Stimulated activated CD8-positive, alpha-beta memory T cell treated with anti-CD3 and anti-CD28 coated beads, Interleukin-2, amount 100 ng/mL, for 1 hour (primary cell): ENCODE measurements around the gene PHLDA2.

Source experiments
- DNase-seq, 2 donors: peaks; one replicate each; pipeline ENCODE4 v3.0.0-alpha.2; 2020; ENCODE audit warnings: low read depth in 2 of 2

The PHLDA2 gene

DNA sequence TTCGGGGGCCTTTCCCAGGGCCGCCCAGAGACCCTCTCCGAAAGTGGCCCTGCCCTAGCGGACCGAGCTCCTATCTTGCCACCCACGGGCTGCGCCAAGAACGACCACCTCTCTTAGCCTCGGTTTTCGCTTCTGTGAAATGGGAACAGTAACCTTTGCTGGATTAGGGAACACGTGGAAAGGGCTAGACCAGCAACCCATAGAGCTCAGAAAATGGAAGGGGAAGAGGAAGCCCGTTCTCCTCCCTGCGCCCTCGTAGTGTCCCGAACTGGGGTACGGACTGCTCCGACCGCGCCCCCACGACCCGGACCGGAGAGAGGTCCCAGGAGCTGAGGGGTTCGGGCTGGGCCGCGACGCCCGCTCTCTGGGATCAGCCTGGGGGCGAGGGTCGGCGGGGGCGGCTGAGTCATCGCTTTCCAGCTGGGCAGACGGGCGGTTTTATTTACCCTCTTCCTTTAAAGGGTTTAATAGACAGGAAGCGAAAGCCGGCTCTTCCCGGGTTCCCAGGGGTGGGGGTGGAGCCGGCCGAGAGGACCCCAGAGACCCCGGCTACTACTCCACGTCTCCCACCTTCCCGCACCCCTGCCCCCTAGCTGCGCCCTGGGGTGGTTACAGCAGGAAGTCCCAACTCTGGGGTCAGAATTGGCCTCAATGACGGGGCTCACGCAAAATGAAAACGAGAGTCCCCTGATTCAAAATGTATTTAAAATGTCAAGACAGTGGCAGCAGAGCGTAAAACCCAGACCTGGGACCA is 907 bp upstream of the PHLDA2 start:
- no peak for DNase-seq

DNA sequence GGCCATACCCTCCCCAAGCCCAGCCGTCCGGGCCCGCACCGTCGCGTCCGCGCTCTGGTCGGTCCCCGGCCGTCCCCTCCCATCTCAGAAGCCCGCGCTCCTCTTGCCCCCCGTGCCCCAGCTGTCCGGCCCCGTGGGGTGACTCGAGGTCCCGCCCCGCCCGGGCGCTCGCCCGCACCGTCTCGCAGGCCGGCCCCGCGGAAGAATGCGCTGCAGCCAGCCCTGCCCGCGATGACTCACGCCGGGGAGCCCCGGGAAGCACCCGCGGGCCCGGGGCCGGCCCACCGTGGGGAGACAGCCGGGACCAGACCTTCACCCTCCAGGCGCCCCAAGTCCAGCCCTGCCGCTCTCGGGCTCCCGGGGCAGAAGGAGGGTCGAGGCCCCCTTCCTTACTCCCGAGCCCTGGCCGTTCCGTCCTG is 320 bp upstream of the PHLDA2 start:
- DNase-seq = no peak

DNA sequence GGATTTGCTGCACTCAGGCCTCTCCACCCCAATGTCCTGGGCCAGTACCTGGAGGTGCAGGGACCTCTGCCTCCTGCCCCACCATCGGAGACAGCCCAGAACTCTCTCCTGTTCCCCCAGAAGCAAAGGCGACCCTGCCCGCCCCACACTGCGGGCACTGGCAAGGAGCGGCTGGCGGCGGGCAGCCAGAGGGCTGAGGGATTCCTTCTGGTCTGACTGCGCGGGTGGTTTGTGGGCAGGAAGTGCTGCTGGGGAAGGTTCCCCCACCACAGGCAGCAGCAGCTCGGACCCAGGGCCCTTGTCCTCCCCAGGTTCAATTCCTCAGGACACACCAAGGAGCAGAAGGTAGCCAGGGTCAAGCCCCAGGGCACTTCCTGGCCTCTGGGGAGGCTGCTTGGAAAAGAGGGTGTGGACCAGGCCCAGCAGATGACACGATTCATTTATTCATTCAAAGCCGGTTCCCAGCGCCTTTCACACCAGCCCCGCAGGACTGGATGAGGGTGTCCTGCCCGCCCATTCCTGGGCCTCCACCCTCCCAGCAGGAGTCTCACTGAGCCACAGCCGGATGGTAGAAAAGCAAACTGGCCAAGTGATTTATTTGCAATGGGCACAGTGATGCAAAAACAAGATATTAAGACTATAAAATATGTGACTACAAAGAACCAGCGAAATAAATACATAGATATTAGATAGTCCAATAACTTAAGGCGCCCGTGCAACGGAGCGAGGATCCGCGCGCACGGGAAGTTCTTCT is 1.2 kb downstream of the PHLDA2 start:
- no peak for DNase-seq

DNA sequence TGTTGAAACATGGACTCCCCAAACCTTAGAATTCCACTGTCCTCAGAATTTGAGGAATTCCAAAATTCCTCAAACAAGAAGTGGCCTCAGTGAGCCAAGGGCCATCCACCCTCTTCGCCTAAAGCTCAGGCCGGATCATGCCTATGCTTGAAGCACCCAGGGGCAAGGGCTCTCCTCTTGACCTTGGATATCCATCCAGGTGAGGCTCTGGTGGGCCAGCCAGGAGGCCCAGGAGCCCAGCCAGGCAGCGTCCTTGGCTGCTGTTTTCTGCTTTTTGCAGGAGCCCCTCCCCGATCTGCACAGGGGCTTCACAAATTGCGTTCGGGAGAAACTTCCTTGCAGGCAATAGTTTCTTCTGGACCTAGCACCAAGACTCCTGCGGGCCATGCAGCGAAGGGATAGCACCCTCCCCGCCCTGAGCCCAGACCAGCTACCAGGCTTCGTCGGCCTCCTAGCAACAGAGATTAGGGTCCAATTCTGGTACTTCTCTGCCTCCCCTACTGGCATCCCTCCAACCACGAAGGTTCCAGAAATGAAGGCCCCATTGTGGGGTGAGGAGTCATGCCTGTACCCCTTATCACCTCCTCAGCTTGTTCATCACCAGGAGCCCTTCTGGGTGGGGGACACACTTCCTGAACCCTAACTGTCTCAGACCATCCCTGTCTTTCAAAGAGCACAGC is 2.0 kb downstream of the PHLDA2 start:
- DNase-seq = no peak

DNA sequence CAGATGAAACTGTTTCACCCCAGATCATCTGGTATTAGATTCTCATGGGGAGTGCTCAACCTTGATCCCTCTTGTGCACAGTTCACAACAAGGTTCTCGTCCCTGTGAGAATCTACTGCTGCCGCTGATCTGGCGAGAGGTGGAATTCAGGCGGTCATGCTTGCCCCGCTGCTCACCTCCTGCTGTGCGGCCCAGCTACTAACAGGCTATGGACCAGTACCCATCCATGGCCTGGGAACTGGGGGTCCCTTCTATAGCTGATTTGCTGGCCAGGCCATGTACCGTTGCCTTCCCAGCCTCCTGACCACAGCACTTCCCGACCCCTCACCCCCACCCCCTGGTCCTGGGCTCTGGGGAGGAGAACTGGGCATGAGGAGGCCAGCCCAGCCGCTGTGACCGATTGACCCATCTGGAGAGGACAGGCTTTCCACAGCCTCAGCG is 2.6 kb downstream of the PHLDA2 start:
- DNase-seq = no peak

DNA sequence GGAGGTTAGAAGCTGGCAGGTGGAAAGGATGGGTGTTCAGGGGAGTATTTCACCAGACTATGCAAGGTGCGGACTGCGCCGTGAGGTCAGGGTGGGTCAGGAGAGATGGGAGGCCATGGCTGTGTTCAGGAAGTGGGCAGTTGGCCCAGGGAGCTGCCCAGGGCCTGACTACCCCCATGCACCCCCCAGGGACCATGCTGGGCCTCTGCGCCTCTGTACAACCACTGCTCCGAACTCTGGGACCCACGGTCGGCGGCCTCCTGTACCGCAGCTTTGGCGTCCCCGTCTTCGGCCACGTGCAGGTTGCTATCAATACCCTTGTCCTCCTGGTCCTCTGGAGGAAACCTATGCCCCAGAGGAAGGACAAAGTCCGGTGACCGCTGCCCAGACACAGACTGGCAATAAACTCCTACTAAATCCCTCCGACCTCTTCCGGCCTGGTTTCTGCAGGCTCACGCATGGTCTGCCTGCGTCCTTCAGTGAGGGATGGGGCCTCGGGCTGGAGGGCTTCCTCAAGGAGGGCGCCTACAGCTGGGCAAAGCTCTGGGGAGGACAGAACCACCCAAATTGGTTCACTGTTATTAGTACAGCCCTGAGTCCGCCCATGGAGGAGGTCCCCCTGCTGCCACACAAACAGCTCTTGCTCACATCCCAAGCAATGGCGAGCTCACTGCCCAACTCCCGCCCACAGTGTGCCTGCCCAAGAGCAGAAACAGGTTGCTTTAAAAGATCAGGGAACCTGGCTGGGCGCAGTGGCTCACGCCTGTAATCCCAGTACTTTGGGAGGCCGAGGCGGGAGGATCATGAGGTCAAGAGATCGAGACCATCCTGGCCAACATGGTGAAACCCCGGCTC is 4.2 kb downstream of the PHLDA2 start:
- DNase-seq = no peak

DNA sequence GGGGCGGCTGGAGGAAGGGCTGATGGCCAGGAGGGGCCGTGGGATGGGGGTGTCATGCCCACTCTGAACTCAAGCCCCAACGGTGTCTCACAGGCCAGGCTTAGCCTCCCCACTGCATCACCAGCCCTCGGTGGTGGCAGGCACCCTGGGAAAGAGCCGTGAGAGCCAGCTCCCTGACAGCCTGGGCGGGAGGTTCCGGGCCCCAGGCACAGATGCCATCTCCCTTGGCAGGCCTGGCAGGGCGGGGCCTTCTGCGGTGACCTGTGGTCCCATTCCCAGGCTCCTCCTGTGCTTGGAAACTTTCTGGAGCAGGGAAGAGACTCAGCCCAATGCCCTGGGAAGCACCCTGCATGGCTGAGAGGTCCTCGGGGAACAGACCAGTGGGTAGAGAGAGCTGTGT is 4.8 kb downstream of the PHLDA2 start:
- no peak for DNase-seq

DNA sequence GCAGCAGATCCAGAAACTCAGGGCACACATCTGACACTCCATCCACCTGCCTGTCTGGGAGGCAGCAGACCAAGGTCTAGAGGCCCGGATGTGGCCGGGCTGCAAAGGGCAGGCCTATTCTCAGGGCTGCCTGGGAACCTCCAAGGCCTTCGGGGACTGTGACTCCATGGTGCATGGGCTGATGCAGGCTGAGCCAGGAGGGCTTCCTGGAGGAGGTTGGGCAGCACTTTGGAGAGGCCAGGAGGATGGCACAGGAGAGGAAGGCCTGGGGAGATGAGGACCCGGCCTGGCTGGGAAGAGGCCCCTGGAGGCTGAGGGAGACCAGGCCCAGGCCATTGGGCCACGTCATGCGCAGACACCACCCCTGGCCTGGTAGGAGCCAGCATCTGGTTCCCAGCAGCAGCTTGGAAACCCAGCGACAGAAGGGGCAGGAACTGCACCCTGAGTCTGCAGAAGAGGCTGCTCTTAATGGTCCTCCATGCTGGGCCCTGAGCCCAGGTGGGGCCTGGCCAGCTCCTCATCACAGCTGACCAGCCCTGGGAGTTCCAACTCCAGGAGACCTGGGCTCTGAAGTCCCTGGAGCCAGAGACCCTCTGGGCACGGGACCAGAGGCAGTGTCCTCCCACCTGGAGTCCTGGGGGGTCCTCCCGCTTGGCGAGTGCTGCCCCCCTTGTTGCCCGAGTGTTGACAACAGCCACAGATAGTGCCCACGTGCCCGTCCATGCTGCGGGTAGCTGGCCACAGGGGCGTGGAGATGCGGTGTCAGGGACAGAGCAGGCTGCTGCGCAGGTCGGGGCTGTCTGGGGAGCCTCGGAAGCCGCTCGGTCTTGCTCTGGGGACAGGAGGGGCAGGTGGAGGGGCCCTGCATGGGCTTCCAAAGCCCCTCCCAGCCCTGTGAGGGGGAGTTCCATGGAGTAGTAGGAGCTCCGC is 5.5 kb downstream of the PHLDA2 start:
- DNase-seq = no peak

DNA sequence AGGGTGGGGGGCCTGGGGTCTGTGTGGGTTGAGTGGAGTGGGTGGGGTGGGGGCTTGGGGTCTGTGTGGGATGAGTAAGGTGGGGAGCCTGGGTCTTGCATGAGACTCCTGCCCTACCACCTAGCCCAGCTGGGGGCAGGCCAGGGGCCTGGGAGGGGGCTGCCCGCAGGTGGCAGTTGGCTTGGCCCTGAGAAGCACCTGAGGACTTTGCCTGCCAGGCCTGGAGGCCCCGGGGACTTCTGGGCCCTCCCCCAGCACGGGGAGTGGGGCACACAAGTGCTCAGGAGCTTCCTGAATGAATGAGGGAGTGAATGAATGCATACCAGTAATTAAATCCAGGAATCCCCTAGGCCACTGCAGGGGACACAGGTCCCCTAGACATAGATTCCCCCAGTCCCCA is 6.6 kb downstream of the PHLDA2 start:
- DNase-seq = no peak

DNA sequence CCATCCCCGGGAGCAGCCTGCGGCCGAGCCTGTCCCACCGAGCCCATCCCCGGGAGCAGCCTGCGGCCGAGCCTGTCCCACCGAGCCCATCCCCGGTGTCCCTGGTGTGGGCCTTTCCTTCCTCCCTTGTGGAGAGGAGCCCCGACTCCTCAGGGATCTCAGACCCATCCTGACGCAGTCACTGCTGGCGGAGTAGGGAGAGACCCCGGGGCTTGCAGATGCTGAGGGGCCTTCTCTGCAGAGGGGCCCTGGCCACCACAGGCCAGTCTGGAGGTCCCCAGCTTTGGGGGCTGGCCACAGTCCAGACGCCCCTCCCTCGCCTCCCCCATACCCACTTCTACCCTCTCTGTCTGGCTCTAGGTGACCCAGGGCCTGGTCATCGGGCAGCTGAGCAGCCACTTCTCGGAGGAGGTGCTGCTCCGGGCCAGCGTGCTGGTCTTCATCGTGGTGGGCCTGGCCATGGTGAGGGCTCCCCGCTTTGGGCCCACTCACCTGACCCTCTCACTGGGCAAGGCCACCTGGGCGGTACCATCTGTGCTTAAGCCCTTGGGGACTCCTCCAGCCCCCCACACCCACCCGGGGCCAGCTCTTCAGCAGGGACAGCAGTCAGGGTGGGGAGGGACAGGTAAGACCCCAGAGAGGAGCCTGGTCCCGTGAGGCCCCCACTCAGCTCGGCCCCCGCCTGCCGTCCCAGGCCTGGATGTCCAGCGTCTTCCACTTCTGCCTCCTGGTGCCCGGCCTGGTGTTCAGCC is 7.3 kb downstream of the PHLDA2 start:
- no peak for DNase-seq

DNA sequence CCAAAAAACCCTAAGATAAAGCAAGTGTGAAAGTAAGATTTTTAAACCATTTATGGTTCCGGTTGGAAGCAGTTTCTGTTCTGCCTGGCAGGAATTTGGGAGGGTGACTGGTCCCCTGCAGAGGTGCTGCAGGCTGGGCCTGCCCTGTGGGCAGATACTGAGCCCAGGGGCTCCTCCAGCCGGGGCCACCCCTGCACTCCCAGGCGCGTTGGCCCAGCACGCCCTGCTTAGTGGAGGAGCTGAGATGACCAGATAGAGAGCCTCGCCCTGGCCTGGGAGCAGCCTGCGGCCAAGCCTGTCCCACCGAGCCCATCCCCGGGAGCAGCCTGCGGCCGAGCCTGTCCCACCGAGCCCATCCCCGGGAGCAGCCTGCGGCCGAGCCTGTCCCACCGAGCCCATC is 8.0 kb downstream of the PHLDA2 start:
- no peak for DNase-seq

DNA sequence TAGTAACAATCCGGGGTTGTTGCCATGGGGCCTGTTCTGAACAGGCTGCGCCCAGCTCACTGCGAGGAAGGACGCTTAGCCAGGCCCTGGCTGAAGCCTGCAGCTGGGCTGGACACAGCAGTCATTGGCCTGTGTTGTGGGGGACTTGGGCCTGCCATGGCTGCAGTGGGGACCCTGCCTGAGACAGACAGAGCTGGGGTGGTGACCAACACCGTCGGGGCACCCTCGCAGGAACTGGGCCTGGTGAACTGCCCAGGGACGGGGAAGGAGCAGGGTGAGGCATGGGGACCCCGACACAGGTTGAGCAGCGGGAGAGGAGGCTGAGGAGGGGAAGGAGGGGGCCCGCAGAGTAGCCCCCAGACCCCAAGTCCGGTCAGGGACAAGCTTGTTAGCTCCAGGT is 8.9 kb downstream of the PHLDA2 start:
- DNase-seq = no peak

DNA sequence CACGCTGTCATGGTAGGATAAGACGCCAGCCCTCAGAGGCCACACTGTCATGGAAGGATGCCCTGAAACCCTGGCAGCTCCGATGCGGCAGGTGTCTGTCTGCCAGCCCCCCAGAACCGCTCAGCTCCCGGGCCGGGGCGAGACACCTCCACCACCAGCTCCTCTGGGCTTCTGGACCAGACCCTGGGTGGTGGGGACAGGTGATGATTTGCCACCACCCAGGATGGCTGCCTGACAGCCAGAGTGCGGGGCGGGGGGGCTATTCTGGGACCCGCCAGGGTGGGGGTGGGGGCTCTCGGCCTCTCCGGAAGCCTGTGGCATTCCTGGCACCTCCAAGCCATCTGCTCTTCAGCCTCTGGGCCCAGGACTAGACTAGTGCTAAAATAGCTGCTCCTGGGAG is 9.4 kb downstream of the PHLDA2 start:
- DNase-seq = no peak

DNA sequence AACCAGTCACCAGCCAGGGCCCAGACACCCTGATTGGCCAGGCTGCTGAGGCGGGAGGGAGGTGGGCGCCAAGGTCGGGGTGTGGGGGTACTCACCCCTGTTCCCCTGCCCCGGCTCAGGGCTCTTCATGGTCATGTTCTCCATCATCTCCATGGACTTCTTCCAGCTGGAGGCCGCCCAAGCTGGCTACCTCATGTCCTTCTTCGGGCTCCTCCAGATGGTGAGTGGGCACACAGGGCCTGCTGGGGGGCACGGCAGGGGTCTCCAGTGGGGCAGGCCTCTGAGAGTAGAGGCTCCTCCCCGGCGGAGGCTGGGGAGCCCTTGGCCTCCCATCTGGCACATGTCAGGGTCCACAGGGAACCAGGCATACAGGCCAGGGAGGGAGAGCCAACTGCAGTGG is 10.0 kb downstream of the PHLDA2 start:
- DNase-seq = no peak

DNA sequence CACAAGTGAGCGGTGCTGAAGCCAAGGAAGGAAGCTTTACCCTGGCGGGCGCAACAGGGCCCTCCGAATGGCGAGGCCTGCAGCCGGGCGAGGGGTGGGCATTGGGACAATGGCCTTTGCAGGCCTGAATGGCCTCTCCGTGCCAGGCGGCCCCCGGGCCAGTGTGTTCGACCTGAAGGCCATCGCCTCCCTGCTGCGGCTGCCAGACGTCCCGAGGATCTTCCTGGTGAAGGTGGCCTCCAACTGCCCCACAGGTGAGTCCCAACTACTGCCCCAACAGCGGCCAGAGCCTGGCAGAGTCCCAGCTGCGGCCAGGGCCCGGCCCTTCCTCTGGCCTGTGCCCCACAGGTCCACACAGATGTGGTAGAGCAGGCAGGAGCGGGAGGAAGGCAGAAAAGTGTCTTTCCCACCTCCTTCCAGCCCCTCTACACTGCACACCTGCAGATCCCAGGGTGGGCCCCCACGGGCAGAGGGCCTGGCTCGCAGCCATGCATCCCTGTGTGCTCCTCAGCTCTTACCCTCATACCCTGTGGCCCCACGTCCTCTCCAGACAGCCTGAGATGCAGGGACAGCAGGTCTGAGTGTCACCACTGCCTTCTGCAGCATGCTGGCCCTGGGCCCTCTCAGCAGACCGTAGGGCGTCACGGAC is 11.3 kb downstream of the PHLDA2 start:
- no peak for DNase-seq

DNA sequence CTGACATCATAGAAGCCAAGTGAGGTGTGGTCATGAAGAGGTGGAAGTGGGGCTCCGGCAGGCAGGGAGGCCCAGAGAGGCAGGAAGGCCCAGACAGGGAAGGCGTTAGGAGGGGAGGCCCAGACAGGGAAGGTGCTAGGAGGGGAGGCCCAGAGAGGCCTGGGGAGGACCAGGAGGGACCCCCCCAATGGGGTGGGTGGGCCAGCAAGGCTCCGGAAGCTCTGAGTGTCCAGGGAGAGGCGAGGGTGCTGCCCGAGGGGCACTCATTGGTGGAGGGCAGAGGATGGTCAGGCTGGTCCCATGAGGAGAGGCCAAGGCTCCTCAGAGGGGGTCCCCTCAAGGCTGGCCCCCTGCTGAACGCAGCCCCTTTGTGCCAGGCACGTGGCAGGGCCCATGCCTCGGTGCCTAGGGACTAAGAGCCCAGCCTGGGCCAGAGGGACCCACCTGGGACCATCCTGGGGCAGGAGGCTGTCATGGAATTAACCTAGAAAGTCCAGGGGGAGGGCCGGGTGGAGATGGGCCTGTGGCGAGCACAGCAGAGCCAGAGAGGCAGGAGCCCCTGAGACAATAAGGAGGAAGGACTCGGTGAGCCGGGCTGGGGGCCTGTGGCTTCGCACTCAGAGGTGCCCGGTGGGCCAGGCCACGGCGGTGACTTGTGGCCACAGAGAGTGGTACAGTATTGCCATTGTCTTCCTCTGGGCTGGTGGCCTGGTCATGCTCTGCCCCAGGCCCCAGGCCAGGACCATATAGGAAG is 12.2 kb downstream of the PHLDA2 start:
- DNase-seq = no peak

DNA sequence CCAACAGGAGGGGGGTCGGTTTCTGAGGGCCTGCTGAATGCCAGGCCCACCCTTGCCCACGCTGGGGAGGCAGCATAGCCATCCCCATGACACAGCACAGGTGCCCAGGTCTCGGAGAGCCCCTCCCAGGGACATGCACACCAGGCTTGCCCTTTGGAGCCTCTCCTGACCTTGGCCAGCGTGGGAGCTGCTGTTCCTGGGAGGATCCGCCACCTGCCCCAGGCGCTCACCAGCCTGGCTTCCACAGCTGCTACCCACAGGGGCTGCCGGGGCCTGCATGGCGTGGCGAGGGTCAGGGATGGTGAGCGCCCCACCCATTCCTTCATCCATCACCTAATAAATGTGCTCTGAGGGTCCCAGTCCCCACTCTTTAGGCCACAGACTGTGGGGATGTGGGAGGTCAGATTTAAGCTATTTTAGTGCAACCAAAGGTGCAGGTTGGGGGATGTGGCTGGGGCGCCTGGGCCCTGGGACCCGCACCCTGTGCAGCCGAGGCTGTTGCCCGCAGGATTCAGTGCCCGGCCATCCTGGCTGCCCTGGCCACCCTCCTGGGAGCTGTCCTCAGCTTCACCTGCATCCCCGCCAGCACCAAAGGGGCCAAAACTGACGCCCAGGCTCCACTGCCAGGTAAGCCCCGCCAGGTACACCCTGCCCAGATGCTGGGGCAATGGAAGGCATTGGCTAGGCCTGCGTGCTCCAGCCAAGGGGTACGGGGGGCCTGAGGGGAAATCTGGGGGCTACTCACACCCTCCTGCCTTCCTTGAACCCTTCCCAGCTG is 12.9 kb downstream of the PHLDA2 start:
- no peak for DNase-seq

DNA sequence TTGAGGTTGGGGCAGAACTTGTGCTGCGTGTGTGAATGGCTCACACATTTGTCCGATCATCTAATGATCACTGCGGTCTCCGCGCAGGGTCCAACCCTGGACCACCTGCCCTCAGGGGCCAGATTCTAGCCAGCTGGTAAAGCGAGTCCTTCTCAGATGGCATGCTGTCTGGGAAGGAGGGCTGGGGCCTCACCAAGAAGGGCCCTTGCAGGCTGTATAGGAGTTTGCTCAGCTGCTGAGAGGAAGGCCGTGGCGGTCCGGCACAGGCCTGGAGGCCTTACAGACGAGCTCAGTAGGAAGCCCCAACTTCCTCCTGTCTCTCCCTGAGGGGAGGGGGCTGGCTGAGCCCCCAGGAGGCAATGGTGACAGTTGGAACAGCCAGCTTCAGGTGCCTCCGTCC is 13.7 kb downstream of the PHLDA2 start:
- no peak for DNase-seq
